HG03460 (cell line): ENCODE measurements around the gene NPPB.

Experiments used
- ATAC-seq: cut with Tn5 transposase; IDR thresholded peaks from one replicate; pipeline ENCODE4 v1.9.1; 2021; ENCODE audit not compliant: unreplicated experiment

The NPPB gene

DNA sequence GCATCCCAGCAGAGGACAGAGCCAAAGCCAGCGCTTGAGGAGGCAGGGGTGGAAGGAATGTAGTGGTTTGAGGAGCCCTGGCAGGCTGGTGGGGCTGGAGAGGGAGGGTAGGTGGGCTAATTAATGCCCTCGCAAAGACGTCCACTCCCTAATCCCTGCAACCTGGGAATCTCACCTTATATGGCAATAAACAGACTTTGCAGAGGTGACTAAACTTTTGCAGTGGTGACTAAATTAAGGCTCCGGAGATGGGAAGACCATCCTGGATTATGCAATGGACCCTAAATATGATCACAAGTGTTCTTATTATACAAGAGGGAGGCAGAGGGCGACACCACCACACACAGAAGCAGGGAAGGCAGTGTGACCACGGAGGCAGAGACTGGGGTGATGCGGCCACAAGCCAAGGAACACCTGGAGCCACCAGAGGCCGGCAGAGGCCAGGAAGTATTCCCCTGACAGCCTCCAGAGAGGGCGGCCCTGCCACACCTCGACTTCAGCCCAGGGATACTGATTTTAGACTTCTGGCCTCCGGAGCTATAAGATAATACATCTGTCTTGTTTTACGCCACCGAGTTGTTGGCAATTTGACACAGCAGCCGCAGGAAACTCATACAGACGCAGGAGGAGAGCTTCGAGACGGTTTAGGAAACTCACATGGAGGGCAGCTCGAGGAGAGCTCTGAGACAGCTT, 23.1 kb upstream of the NPPB start:
- no peak for ATAC-seq

DNA sequence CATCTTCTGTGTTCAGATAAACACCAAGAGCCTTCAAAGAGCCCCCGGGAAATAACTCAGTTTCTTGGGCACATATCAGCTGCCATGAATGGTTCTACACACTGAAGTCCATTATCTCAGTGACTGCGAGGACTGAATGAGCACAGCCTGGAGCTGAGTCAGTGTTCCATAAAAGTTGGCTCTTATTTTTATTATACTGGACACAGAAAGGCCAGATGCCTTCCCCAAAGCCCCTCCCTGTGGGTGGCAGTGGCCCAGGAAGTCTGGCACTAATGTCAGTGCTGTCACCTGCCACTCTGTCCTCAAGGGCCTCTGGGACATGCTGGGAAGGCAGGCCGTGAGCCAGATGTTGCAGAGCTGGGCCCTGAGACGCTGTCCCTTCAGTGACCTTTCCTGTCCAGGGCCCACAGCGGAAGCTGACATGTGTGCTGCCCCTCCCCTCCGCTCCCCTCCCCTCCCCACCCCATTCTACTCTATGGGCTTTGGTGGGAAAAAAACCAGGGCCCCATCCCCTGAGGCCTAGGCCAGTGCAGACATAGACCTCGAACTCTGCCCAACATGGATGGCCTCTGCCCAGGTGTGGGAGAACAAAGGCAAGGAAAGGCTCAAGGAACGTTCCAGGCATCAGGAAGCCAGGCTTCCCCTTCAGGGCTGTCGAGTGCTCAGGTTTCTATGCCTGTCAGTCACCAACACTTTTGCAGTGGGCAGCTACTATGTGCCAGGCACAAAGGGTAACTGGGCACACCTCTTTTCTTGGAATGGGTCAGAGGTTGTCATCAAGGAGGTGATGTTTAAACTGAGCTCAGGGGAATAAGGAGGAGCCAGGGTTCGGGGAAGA, 22.4 kb upstream of the NPPB start:
- no peak for ATAC-seq

DNA sequence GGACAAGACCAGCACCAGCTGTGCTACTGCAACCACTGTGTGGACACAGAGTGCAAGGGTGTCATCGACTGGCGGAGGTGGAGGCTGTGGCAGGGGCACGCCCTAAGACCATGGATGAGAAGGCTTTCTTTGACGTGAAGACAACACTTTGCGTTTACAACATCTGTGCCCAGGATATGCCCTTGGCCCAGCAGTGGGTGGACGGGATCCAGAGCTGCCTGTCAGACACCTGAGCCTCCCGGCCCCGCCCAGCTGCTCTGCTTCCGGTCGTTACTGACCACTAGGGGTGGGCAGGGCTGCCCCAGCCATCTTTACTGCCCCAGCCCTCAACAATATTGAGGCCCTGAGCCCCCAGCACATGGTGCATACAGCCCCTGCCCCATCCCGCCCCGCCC, 21.4 kb upstream of the NPPB start:
- ATAC-seq = no peak

DNA sequence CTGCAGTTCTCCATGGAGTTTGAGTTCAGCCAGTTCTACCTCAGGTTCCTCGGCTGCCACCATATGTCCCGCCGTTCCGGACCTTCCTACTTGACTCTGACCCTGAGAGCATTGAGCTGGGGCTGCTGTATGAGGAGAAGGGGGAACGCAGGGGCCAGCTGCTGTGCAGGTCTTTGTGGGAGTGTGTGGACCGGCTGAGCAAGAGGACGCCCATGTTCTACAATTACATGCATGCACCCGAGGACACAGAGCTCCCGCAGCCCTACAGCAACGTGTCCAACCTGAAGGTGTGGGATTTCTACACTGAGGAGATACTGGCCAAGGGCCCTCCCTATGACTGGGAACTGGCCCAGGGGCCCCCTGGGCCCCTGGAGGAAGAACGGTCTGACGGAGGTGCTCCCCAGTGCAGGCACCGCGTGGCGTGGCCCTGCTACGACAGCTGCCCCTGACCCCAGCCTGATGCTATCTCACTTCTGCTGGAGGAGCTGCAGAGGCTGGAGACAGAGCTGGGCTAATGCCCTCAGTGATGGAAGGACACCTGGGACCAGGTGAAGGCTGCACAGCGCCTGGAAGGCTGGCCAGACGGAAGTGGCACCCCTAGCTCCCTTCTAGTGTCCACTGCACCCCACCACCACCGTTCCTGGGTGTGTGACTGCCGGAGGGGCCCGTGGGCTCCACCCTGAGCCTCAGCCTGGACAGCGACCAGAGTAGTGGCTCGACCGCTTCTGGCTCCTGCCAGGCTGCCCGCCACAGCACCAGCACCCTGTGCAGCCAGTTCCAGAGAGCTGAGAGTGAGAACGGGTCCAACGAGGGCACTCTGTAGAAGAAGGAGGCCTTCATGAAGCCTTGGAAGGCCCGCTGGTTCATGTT, 20.8 kb upstream of the NPPB start:
- ATAC-seq = no peak

DNA sequence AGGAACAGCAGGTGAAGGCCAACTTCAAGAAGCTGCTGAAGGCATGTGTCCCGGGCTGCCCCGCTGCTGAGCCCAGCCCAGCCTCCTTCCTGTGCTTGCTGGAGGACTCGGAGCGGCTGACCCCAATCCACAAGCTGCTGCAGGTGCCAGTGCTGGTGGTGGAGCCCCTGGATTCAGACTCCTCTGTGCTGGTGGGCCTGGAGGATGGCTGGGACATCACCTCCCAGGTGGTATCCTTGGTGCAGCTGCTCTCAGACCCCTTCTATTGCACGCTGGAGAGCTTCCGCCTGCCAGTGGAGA, 20.1 kb upstream of the NPPB start:
- no peak for ATAC-seq

DNA sequence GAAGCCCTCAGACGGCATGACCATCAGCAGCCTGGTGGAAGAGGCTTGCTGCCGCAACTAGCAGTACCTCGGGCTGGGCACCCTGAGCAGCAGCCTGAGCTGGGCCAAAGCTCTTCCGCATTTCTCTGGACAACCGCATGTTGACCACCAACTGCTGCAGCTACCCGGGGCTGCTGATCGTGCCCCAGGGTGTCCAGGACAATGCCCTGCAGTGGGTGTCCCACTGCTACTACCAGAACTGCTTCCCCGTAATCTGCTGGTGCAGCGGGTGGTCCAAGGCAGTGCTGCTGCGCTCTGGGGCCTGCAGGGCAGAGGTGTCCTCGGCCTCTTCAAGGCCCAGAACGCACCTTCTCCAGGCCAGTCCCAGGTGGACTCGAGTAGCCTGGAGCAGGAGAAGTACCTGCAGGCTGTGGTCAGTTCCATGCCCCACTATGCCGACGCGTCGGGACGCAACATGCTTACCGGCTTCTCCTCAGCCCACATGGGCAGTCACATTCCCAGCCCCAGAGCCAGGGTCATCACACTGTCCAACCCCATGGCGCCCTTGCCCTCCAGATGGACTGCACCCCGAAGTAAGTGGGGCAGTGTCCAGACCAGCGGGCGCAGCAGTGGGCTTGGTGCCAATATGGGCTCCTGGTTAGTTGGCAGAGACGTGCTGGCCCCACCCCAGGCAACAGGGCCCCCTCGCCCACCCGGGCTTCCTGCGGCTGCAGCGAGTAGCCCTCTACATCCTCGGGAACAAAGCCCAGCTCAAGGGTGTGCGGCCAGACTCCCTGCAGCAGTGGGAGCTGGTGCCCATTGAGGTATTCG, 19.5 kb upstream of the NPPB start:
- no peak for ATAC-seq

DNA sequence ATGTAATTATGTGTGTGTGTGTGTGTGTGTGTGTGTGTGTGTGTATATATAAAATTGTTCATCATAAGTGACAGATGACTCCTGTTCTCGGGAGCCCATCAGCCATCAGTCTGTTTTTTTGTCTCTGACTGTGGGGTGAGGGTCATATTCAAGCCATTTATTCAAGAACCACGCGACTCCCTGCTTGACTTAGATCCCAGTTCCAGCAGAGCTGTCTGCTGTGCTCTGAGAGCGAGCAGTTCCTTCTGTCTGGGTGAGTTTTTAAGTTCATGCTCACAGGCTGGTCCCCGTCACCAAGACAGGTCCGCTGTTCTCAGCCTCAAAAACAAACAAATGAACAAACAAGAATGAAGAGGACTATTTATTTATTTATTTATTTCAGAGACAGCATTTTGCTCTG, 18.3 kb upstream of the NPPB start:
- no peak for ATAC-seq

DNA sequence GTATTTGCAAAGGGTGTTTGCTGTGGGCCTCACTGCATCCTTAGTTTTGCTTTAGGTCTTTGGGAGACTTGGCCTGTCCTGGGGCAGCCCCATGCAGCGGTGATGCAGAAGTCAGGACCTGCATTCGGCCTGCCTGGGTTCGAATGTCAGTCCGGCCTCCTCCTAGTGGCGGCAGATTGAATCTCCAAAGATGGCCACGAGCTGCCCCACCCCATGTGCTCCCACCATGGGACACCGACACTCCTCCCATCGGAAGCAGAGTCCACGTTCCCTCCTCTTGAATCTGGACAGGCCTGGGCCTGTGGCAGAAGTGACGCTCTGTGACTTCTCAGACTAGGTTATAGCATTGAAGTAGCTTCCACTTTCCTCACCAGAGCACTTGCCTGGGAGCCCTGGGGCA, 16.3 kb upstream of the NPPB start:
- no peak for ATAC-seq

DNA sequence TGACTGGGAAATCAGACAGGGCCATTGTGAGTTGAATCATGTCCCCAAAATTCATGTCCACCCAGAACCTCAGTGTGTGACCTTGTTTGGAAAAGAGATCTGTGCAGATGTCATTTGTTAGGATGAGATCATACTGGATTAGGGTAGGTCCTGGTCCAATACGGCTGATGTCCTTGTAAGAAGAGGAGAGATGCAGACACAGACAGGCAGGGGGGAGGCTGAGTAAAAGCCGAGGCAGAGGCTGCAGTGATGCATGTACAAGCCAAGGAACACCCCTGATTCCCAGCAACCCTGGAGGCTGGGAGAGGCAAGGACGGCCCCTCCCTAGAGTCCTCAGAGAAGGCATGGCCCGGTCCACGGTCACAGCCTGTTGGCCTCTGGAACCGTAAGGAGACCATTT, 15.9 kb upstream of the NPPB start:
- no peak for ATAC-seq

DNA sequence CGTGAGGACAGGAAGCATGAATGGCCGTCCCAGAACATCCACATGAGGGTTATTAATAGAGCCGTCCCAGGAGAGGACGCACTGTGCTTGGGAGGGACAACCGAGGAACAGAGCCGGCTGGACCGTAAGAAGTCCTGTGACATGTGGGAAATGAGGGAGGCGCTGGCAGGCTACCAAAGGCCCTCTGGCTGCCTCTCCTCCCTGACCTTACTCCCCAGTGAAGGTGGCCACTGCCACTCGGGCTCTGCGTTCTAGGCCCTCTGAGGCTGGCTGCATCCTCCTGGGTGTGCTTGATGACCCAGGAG, 15.5 kb upstream of the NPPB start:
- no peak for ATAC-seq

DNA sequence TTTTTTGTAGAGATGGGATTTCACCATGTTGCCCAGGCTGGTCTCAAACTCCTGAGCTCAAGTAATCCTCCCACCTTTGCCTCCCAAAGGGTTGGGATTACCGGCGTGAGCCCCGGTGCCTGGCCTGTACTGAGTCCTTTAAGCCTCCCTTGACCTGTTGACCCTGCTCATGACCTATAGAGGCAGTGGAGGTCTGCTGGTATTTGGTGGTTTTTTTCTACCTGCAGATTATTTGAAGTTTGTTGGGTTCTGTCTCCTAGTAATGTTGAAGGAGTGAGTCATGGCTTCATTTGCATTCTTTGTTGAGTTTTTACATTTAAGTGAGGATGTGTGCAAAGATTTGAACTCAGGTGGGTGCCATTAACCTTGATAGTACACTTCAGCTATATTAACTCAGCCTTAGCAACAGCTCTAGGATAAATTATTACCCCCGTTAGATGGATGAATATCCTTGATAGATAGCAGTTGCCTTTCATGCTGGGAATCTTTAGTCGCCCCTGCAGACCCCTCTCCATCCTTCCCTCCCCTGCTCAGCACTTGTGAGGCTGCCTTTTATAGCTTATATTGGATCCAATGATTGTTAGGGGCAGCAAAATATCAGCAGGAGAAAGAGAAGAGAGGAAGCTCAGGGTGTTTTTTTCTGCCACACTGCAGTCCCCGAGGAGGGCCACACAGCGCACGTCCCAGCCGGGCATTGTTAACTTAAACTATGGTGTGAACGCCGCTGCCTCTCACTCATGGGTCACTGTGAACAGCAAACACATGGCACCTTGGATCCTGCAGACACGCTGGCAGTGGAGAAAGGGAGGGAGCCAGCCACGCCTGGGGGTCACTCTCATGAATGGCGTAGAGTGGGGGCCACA, 14.9 kb upstream of the NPPB start:
- ATAC-seq = no peak

DNA sequence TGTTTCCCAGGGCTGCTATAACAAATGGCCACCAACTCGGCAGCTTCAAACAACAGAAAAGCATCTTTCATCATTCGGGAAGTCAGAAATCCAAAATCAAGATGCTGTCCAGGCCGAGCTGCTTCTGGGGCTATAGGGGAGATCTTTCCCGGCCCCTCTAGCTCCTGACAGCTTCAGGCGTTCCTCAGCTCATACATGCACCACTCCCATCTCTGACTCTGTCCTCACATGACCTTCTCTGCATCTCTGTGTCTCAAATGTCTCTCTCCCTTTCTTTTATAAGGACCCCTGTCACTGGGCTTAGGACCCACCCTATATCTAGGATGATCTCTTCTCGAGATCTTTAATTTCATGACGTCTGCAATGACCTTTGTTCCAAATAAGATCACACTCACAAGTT, 13.8 kb upstream of the NPPB start:
- ATAC-seq = no peak

DNA sequence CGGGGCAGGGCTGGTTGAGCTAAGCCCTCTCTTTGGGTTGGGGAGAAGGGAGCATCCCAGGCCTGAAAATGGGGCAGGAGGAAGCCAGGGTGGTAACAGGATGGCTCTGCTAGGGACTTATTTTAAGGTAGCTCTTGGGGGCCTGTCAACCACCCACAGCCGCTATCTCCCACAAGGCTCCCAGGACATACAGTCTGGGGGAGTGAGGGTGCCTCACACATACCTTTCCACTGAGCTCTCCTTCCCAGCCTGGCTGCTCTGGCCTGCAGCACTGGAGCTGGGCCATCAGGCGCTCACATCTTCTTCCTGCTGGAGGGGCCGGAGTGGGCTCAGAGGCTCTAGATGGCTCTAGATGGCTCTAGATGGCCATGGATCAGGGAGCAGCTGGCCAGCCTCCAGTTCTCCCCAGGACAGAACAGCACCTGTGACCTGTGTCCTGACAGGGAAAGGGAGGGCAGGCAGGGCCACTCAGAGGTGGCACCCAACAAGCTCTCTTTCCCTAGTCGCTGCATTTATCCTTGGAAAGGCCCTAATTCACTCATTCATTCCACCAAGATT, 11.0 kb upstream of the NPPB start:
- no peak for ATAC-seq

DNA sequence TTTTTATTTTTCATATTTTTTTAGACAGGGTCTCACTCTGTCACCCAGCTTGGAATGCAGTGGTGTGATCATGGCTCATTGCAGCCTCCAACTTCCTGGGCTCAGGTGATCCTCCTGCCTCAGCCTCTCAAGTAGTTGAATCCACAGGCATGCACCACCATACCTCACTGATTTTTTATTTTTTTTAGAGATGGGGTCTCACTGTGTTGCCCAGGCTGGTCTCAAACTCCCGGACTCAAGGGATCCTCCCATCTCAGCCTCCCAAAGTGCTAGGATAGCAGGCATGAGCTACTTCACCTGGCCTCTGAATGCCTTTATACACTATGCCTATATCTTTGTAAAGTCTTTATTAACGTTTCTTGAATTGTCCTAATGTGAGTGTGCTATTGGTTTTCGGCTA, 10.4 kb upstream of the NPPB start:
- no peak for ATAC-seq

DNA sequence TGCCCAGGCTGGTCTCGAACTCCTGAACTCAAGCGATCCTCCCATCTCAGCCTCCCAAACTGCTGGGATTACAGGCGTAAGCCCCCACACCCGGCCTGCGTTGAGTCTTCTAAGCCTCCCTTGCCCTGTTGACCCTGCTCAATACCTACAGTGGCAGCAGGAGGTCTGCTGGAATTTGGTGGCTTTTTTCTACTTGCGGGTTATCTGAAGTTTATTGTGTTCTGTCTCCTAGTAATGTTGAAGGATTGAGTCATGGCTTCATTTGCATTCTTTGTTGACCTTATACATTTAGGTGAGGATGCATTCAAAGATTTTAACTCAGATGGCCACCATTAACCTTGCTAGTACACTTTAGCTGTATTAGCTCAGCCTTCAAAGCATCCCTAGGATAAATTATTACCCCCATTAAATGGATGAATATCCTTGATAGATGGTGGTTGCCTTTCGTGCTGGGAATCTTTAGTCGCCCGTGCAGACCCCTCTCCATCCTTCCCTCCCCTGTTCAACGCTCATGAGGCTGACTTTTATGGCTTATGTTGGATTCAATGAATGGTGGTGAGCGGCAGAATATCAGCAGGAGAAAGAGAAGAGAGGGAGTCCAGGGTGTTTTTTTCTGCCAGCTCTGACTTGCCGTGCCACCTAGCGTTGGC, 9.7 kb upstream of the NPPB start:
- ATAC-seq = no peak

DNA sequence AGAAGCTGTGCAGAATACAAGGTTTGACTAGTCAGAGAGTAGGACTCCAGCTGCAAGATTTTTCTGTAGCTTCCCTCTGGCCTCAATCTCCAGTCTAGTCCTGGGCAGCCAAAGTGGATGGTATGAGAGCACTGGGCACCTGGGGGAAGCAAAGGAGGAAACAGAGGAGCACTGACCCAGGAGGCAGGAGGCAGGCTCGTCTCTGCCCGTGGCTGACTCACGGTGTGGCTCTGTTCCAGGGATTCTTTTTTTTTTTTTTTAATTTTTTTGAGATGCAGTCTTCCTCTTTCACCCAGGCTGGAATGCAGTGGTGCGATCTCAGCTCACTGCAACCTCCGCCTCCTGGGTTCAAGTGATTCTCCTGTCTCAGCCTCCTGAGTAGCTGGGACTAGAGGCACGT, 4.1 kb upstream of the NPPB start:
- no peak for ATAC-seq

DNA sequence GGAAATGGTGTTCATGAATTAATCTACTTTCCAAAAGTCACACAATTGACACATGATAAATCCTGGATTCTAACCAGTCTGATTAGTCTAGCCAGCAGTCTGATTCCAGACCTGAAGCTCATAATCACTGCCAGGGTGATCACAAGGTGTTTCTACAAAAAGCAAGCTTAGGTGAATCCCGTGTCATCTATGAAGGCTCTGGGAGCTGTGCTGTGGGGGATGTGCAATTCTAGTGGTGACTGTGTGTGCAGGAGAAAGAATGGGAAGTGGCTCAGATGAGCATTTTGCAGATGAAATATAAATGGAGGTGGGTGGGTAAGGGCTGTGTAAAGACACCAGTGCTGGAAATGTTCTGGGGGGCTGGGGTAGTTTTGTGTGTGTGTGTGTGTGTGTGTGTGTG, 1.8 kb upstream of the NPPB start:
- ATAC-seq = no peak

DNA sequence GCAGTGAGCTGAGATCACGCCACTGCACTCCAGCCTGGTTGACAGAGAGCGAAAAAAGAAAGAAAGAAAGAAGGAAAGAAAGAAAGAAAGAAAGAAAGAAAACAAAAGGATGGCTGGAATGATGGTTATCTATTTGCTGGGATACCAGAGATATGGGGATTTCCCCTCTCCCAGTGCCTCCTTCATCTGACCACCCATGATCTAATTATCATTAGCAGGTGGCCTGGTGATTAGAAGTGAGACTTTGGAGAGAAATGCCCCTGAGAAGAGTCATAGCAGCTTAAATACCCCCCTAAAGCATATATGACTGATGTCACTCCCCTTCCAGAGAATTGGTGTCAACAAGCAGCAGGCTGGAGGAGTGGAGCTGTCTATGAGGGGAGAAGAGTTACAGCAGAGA, 1.3 kb upstream of the NPPB start:
- ATAC-seq = no peak

DNA sequence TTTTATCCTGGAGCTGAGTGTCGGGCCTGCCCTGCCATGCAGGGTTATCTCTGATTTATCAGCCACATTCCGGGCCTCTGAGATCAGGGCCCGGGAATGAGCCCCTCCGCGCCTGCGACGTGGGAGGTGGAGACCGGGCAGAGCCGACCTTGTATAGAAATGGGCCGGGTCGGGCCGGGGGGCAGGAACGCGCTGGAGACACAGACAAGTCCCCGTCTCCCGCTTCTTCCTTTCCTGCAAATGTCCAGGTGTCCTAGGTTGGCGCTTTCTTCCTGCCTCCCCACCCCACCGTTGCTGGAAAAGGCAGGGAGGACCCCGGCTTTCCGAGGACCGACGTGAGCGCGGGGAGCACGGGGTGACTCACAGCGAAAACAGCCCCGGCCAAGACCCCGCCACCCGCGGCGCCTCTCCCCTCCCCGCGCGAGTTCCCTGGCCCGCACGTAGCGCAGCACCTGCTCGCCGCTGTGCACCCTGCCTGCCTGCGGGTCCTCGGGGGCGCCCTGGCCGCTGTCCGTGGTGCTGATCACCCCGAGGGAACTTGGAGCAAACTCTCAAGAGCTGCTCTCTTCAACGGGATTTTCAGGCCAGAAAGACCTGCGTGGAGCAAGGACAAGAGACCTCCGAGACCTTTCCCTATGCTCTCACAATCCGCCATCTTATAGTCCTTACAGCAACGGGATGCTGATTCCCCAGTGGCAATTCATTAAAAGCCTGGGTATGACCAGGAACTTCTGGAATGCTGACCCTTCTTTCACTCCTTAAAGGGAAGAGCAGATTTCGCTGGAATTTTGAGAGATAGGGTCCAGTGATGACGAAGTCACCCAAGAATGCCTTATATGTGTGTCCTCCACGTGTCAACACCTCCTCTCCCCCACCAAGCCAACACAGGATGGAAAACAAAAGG, 475 bp upstream of the NPPB start:
- ATAC-seq = no peak
